Body of pancreas (tissue), 4 donors: Measurements from ENCODE around the gene ZNF783.

Source experiments
- POLR2A ChIP-seq, 3 donors: fragments of 450-650 bp; IDR thresholded peaks; one replicate each; pipeline ENCODE4 v1.6.1; 2016; ENCODE audit warnings: antibody characterized with exemption in 3 of 3, mild to moderate bottlenecking in 2 of 3
- TF ChIP-seq, protein P1 (sequence below), 7 experiments: fragments of 450-650 bp in 4 of 7; fragments of 200-600 bp in 3 of 7; sonication (generic) in 3 of 7; IDR thresholded peaks; one replicate each; pipeline ENCODE4 v1.5.1; 2016 to 2019; ENCODE audit warnings: antibody characterized with exemption in 7 of 7

DNA sequence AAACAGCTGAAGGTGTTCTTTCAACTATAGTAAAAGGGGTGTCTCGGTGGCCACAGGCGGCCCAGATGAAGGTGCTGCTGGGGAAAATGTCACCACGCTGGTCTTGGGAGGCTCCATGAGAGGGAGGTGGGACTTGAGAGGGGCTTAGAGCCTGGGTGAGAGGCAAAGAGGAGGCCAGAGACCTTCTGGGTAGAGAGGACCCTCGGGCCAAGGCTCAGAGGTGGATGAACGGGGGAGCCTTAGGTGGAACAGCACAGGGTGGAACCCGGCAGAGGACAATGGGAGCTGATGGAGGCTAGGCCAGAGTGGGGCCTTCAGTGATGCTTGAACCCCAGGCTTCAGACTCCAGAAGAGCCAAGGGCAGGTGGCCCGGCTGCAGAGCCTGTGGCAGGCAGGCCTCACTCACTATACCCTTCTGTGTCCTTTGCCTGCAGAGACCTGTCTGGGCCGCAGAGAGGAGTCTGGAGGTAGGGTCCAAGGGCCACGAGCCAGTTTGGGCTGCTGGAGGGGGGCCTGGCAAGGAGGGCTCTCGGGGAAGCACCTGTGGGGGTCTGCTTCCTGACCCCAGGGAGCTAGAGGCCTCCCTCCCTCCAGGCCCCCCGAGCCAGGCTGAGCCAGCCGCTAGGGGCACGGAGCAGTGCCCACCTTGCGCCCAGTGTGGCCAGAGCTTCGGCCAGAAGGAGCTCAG, 32.1 kb downstream of the ZNF783 start:
- TF ChIP-seq, protein P1, sequence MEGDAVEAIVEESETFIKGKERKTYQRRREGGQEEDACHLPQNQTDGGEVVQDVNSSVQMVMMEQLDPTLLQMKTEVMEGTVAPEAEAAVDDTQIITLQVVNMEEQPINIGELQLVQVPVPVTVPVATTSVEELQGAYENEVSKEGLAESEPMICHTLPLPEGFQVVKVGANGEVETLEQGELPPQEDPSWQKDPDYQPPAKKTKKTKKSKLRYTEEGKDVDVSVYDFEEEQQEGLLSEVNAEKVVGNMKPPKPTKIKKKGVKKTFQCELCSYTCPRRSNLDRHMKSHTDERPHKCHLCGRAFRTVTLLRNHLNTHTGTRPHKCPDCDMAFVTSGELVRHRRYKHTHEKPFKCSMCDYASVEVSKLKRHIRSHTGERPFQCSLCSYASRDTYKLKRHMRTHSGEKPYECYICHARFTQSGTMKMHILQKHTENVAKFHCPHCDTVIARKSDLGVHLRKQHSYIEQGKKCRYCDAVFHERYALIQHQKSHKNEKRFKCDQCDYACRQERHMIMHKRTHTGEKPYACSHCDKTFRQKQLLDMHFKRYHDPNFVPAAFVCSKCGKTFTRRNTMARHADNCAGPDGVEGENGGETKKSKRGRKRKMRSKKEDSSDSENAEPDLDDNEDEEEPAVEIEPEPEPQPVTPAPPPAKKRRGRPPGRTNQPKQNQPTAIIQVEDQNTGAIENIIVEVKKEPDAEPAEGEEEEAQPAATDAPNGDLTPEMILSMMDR (IDR thresholded peaks at IDR 0.05) = no peak
- no peak for TF ChIP-seq POLR2A (IDR thresholded peaks at IDR 0.05)
